ENCODE results near the gene BMP8A. TPM values are rescaled to one million over a fixed set of nuclear protein-coding genes. Genes with fewer than 3 reads are reported as not detected.

The BMP8A gene
- total and polyA plus RNA-seq, 2 of the 8 experiments (the other 6 are each of a cell fraction or from before 2014, with no cell fraction given), result 0.38 to 0.43 TPM

DNA sequence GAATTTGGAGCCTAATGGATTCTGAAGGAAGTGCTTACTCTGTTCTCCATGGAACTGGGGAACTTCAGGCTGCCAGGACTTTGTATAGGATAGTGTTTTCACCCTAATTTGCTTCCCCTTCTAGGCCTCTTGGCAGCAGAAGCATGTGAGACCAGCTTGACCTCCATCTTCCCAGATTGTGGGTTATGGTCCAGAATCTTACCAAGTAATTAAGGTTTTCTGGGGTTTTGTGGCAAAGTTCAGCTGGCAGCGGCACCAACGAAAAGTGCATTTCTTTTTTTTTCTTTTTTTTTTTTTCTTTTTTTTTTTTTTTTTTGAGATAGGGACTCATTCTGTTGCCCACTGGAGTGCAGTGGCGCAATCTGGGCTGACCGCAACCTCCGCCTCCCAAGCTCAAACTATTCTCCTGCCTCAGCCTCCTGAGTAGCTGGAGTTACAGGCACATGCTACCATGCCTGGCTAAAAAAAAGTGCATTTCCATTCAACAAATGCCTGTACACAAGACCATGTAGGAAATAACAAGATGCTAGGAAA is 3.4 kb upstream of the BMP8A start:
- Histone ChIP-seq H3K4me2 (ENCODE audit: insufficient read depth in 1 of 2, low read depth in 2 of 2, low read length in 2 of 2) (no peak overlapping the region), H3K23ac (ENCODE audit: insufficient read length) (no peak overlapping the region), H3K56ac (replicated peaks; ENCODE audit: insufficient read length, low read depth, low read length) (no peak overlapping the region), H2BK120ac (replicated peaks; ENCODE audit: low read depth, low read length) (no peak overlapping the region), H4K8ac (ENCODE audit: extremely low read depth, insufficient read depth, low read length) (no peak overlapping the region), H3K27ac (ENCODE audit: low read depth, low read length) (no peak overlapping the region), H3K9me3 (ENCODE audit: insufficient read depth in 2 of 2, low read depth in 1 of 2, low read length in 1 of 2) (no peaks in the 10 kb centered on the region), H2AK5ac (ENCODE audit: low read depth, low read length) (no peak overlapping the region), H2BK12ac (ENCODE audit: low read depth, low read length) (no peak overlapping the region), H4K5ac (ENCODE audit: insufficient read length, low read depth, low read length) (no peak overlapping the region), H2AFZ (ENCODE audit: low read length) (no peak overlapping the region), H3K79me2 (ENCODE audit: control insufficient read depth in 1 of 2, insufficient read depth in 2 of 2, low read length in 2 of 2) (no peaks in the 10 kb centered on the region), H3K23me2 (ENCODE audit: low read depth, low read length) (peaks cover 7% of the 10 kb centered on the region; the same call in 1 of the 2 replicates), H3K4ac (replicated peaks; ENCODE audit: insufficient read length, low read depth, low read length) (no peak overlapping the region), H3K4me3 (ENCODE audit: extremely low read depth in 1 of 4, insufficient read depth in 2 of 4, low read depth in 3 of 4, low read length in 4 of 4) (no peak overlapping the region), H2BK15ac (ENCODE audit: low read length) (no peak overlapping the region), H3K36me3 (ENCODE audit: control insufficient read depth in 2 of 4, insufficient read depth in 4 of 4, low read length in 3 of 4) (peaks cover 4 to 33% (median 20%) of the 10 kb centered on the region in 4 experiments; a peak in 7 of 8 replicates), H3K79me1 (ENCODE audit: low read depth, low read length) (no peaks in the 10 kb centered on the region), H2BK20ac (ENCODE audit: low read length) (no peak overlapping the region), H3K14ac (ENCODE audit: insufficient read length) (no peak overlapping the region), H3K18ac (ENCODE audit: extremely low read depth, low read length) (no peak overlapping the region), H3K4me1 (replicated peaks in 1 of 4; ENCODE audit: control insufficient read depth in 3 of 4, insufficient read depth in 4 of 4, low read length in 3 of 4) (no peaks in the 10 kb centered on the region; a peak in 1 of 7 replicates), H3K9ac (replicated peaks in 1 of 4; ENCODE audit: extremely low read depth in 1 of 4, low read depth in 3 of 4, low read length in 3 of 4) (no peak overlapping the region), H2BK5ac (ENCODE audit: low read depth, low read length) (no peak overlapping the region), H4K91ac (replicated peaks; ENCODE audit: insufficient read length, low read length) (no peak overlapping the region), H3K27me3 (replicated peaks in 1 of 4; ENCODE audit: control insufficient read depth in 3 of 4, extremely low read depth in 1 of 4, insufficient read depth in 3 of 4, low read length in 3 of 4) (peaks cover 14 to 34% (median 31%) of the 10 kb centered on the region in 4 experiments), H4K20me1 (replicated peaks in 1 of 2; ENCODE audit: control insufficient read depth in 1 of 2, insufficient read depth in 2 of 2, low read length in 2 of 2) (peaks cover 0 to 6% of the 10 kb centered on the region in 2 experiments)
- POLR2A ChIA-PET (ENCODE audit: partially characterized antibody), result interaction anchor here (1.4 to 2.1 kb wide), 2 partner anchors 10 to 53 kb away, joined by 3 to 8 read pairs; no protein-coding TSS in a partner anchor
- FAIRE-seq, result no peak
- CTCF ChIA-PET (ENCODE audit: partially characterized antibody), result interaction anchor here (1.1 to 3.8 kb wide), 3 partner anchors 51 to 386 kb away, joined by 4 to 13 read pairs (median 6); no protein-coding TSS in a partner anchor
- 95% methylated on average over 4 of the region's 5 CpGs; no CpG with 5 or more reads in 1 of the 2 experiments for WGBS, 2 experiments (ENCODE audit: extremely low coverage in 1 of 2, insufficient coverage in 1 of 2, insufficient read length in 1 of 2, insufficient replicate concordance in 2 of 2, low coverage in 1 of 2, low lambda C conversion rate in 2 of 2, missing lambda C conversion rate in 1 of 2)
- no peak for DNase-seq (ENCODE audit: low read depth in 1 of 2, low spot score in 2 of 2)
- TF ChIP-seq, protein P1, sequence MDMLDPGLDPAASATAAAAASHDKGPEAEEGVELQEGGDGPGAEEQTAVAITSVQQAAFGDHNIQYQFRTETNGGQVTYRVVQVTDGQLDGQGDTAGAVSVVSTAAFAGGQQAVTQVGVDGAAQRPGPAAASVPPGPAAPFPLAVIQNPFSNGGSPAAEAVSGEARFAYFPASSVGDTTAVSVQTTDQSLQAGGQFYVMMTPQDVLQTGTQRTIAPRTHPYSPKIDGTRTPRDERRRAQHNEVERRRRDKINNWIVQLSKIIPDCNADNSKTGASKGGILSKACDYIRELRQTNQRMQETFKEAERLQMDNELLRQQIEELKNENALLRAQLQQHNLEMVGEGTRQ (IDR thresholded peaks at IDR 0.05; ENCODE audit: low read length), result no peak
- TF ChIP-seq POU5F1 (IDR thresholded peaks at IDR 0.05; ENCODE audit: low read depth, low read length) (no peak), EP300 (IDR thresholded peaks at IDR 0.05; ENCODE audit: borderline replicate concordance in 1 of 2, low read depth in 2 of 2, low read length in 2 of 2) (no peak), PHF8 (conservative IDR thresholded peaks at IDR 0.05; ENCODE audit: low read depth, low read length) (no peak), HDAC6 (IDR thresholded peaks at IDR 0.05; ENCODE audit: low read depth, low read length) (no peak), ZNF274 (IDR thresholded peaks at IDR 0.05; ENCODE audit: borderline replicate concordance, extremely low read depth, low read length) (no peak), RBBP5 (IDR thresholded peaks at IDR 0.05; ENCODE audit: borderline replicate concordance, low read depth, low read length) (no peak), CREB1 (IDR thresholded peaks at IDR 0.05) (no peak), SUZ12 (IDR thresholded peaks at IDR 0.05; ENCODE audit: low read length) (no peak), TBP (IDR thresholded peaks at IDR 0.05; ENCODE audit: low read depth, low read length) (no peak)
- TF ChIP-seq, protein P2, sequence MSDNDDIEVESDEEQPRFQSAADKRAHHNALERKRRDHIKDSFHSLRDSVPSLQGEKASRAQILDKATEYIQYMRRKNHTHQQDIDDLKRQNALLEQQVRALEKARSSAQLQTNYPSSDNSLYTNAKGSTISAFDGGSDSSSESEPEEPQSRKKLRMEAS (IDR thresholded peaks at IDR 0.05), result no peak

Measured in H1 (cell line).